Measurements from ENCODE around the gene MINK1. TPM values are rescaled to one million over a fixed set of nuclear protein-coding genes. Genes with fewer than 3 reads are reported as not detected.

MINK1 gene
- total RNA-seq, 1 donor, result 38.4 TPM

DNA sequence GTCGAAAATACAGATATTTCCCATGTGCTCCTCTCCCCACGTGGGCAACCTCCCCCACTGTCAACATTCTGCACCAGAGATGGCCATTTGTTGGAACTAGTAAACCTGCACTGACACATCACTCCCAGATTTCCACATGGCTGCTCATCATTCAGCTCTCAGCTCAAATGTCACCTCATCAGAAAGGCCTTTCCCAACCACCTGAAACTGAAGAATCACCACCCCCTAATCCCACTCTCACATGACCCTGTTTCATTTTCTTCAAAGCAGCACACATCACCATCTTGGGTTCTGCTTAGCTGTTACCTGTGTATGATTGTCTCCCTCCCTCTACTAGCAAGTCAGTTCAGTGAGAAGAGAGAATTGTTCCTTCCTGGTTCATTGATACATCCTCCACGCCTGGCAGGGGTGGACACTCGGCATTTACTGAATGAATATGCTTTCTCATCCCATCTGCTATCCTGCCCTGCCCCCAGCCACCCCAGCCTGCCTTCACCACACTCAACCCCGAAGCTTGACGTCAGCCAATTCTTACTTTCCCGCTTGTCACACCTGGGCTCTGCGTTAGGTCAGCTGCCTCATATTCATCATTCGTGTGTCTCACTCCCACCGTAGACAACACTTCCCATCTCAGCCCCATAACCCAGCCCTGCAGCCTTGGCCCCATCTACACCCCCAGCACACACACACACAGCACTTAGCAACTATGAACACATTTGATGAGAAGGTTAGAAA lies 32.5 kb upstream of the MINK1 start:
- DNase-seq (ENCODE audit: low read depth), result no peak
- no peak overlapping the region for H3K4me3 ChIP-seq (ENCODE audit: low read depth, low read length)
- TF ChIP-seq CTCF (IDR thresholded peaks at IDR 0.05; ENCODE audit: insufficient read depth, low read length), result no peak

DNA sequence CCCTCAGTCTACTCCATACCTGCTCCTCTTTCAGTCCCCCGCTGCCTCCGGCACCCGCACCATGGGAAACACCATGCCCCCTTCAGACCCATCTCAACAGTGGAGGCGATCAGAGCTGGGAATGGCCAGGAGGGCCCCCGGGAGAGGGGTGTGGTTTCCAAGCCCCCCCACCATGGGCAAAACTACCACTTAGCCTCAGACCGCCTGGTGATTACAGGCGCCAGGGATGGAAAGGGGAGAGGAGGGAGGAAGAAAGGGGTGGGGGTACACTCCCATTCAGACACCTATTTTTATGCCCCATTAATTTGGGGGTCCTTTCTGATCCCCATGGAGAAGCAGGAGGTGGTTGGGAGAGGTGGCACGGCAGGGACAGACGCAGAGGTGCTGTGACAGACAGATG lies 30.9 kb upstream of the MINK1 start, which contains the start of gene C17orf114:
Gene C17orf114 (minus strand): TSS at position 101 of the 400 bp plus-strand sequence.
- H3K4me3 ChIP-seq (ENCODE audit: low read depth, low read length), result no peak within 1 kb of the TSS
- DNase-seq (ENCODE audit: low read depth), result no peak
- no peak for TF ChIP-seq CTCF (IDR thresholded peaks at IDR 0.05; ENCODE audit: insufficient read depth, low read length)

GRCh38 chr17:4806456-4806776 lies 26.7 kb upstream of the MINK1 start:
- H3K4me3 ChIP-seq (ENCODE audit: low read depth, low read length), result peak overlapping the region; percentile 76
- no peak for TF ChIP-seq CTCF (IDR thresholded peaks at IDR 0.05; ENCODE audit: insufficient read depth, low read length)
- no peak for DNase-seq (ENCODE audit: low read depth)

- no peak for TF ChIP-seq CTCF (IDR thresholded peaks at IDR 0.05; ENCODE audit: insufficient read depth, low read length)
- peak within 1 kb of the TSS; percentile 77 for H3K4me3 ChIP-seq (ENCODE audit: low read depth, low read length)
- DNase-seq (ENCODE audit: low read depth), result peak; percentile 57
Measured at GRCh38 chr17:4806777-4807604, 26.1 kb upstream of the MINK1 start, which contains the start of gene PLD2. PLD2 (plus strand) TSS chr17:4807152; CDS start chr17:4807773, 621 bp downstream.

DNA sequence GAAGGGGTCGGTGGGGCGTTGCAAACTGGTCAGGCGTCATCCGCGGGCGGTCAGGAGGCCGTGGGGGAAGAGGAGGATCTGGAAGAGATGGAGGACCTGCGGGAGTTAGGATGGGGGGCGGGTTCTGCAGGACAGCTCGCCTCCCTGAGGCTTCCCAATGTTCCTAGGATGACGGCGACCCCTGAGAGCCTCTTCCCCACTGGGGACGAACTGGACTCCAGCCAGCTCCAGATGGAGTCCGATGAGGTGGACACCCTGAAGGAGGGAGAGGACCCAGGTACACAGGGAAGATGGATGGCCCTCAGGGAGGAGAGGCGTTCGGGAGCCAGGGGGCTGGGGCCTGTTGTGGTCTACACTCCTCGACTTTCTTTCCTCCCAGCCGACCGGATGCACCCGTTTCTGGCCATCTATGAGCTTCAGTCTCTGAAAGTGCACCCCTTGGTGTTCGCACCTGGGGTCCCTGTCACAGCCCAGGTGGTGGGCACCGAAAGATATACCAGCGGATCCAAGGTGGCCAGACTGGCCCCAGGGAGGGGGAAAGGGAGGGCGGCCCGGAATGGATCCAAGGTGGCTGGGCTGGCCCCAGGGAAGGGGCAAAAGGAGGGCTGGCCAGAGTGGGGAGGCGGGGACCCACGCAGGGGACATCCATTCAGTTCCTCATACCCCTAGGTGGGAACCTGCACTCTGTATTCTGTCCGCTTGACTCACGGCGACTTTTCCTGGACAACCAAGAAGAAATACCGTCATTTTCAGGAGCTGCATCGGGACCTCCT lies 25.3 kb upstream of the MINK1 start:
- TF ChIP-seq CTCF (IDR thresholded peaks at IDR 0.05; ENCODE audit: insufficient read depth, low read length), result no peak
- no peak for DNase-seq (ENCODE audit: low read depth)
- H3K4me3 ChIP-seq (ENCODE audit: low read depth, low read length), result peak overlapping the region; percentile 77

DNA sequence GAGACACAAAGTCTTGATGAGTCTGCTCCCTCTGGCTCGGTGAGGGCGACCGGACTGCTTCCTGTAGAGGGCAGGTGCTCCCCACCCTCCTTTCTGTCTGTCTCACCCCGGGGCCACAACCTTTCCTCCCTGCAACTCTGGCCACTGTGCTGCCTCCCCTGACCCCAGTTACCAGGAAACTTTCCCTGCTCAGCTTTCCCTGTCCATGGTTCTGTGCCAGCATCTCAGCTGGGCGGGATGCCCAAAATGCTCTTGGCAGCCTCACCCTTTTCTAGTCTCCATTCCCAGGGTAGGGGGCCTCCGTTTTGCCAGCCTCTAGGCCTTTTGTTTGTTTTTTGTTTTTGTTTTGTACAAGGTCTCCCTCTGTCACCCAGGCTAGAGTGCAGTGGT lies 24.8 kb upstream of the MINK1 start:
- H3K4me3 ChIP-seq (ENCODE audit: low read depth, low read length), result peak overlapping the region; percentile 77
- DNase-seq (ENCODE audit: low read depth), result peak; percentile 49
- no peak for TF ChIP-seq CTCF (IDR thresholded peaks at IDR 0.05; ENCODE audit: insufficient read depth, low read length)
